ENCODE data around the gene ILKAP. TPM values are rescaled to one million over a fixed set of nuclear protein-coding genes. Genes with fewer than 3 reads are reported as not detected.

Gene ILKAP
- total and polyA plus RNA-seq, 2 of the 4 experiments (the other 2 are of a cell fraction), result 13.3 to 44.2 TPM

- H2AK5ac ChIP-seq (ENCODE audit: low read depth, low read length), result no peak overlapping the region
- DNase-seq, result peak; percentile 25
- intact Hi-C loops (cut with micrococcal nuclease), result no loop called here
- ChIA-PET CTCF (no interaction called here), POLR2A (ENCODE audit: unreplicated experiment) (no interaction called here)
- no peak overlapping the region for H2BK20ac ChIP-seq (ENCODE audit: low read depth, low read length)
- H3K23ac ChIP-seq (ENCODE audit: low read depth, low read length), result 0 out of 2 replicates have a peak overlapping the region, but pooled peaks have one; percentile 15
- peak; percentile 53 for ATAC-seq (ENCODE audit: low read depth)
- peaks cover 32% of the 10 kb centered on the region for H3K27me3 ChIP-seq (ENCODE audit: control insufficient read depth, insufficient read depth, low read length)
- TF ChIP-seq RAD21 (IDR thresholded peaks at IDR 0.05; ENCODE audit: low read length) (no peak), NFE2L2 (IDR thresholded peaks at IDR 0.05; ENCODE audit: low read depth, low read length) (no peak), MAFK (IDR thresholded peaks at IDR 0.05; ENCODE audit: low read depth, low read length) (no peak), CEBPB (IDR thresholded peaks at IDR 0.05; ENCODE audit: low read depth, low read length) (no peak), RFX5 (IDR thresholded peaks at IDR 0.05; ENCODE audit: low read depth, low read length) (no peak), USF2 (IDR thresholded peaks at IDR 0.05; ENCODE audit: low read depth, low read length) (no peak), MXI1 (IDR thresholded peaks at IDR 0.05; ENCODE audit: borderline replicate concordance, low read depth, low read length) (no peak), ELK1 (IDR thresholded peaks at IDR 0.05; ENCODE audit: borderline replicate concordance, low read depth, low read length) (no peak), RCOR1 (IDR thresholded peaks at IDR 0.05; ENCODE audit: insufficient replicate concordance, low read length) (no peak), MAZ (IDR thresholded peaks at IDR 0.05; ENCODE audit: borderline replicate concordance, low read depth, low read length) (no peak)
- H3K27ac ChIP-seq (ENCODE audit: insufficient read depth, low read length), result no peak overlapping the region
- H2BK5ac ChIP-seq (ENCODE audit: low read depth, low read length, poor library complexity, severe bottlenecking), result no peak overlapping the region
- no peak overlapping the region for H2BK15ac ChIP-seq (ENCODE audit: low read depth, low read length)
- 0 out of 2 replicates have a peak, but pooled peaks cover 2% of the 10 kb centered on the region for H3K4me1 ChIP-seq (ENCODE audit: control insufficient read depth, insufficient read depth, low read length)
- dilution Hi-C loops (cut with HindIII; ENCODE audit: low sequenced_read_pairs, unreplicated experiment), result no loop called here
- no peak overlapping the region for H3K9ac ChIP-seq (ENCODE audit: low read depth, low read length)
- no peak overlapping the region for H4K91ac ChIP-seq (ENCODE audit: insufficient read depth, low read depth, low read length)
- WGBS, 2 experiments (ENCODE audit: extremely low coverage in 2 of 2, insufficient read length in 1 of 2), result 36% methylated on average over 3 of the region's 4 CpGs; no CpG with 5 or more reads in 1 of the 2 experiments
- H3K9me1 ChIP-seq (ENCODE audit: insufficient read depth, low read length), result no peaks in the 10 kb centered on the region
- H4K20me1 ChIP-seq (ENCODE audit: insufficient read depth, low read length), result no peaks in the 10 kb centered on the region
- no peak overlapping the region for H2BK120ac ChIP-seq (ENCODE audit: low read depth, low read length)
- no peak overlapping the region for H2AFZ ChIP-seq (replicated peaks; ENCODE audit: low read length, poor library complexity)
- BruUV-seq (replicated peaks), result no TSS peak
- in situ Hi-C loops (cut with MboI; ENCODE audit: low sequenced_read_pairs), result no loop called here
- H3K4me3 ChIP-seq (ENCODE audit: insufficient read depth, low read depth, low read length), result no peak overlapping the region
- H3K14ac ChIP-seq (replicated peaks; ENCODE audit: low read depth, low read length), result no peak overlapping the region
- no peaks in the 10 kb centered on the region for H3K9me3 ChIP-seq (ENCODE audit: control insufficient read depth, insufficient read depth, low read length)
- H3K4ac ChIP-seq (ENCODE audit: low read depth, low read length), result no peak overlapping the region
- H4K5ac ChIP-seq (ENCODE audit: low read depth, low read length), result no peak overlapping the region
- H4K8ac ChIP-seq (ENCODE audit: low read depth in 2 of 2, low read length in 2 of 2), result no peak overlapping the region
- no peak overlapping the region for H2AK9ac ChIP-seq (replicated peaks; ENCODE audit: low read depth, low read length, poor library complexity)
- H3K18ac ChIP-seq (ENCODE audit: low read depth, low read length), result no peak overlapping the region
- no peak overlapping the region for H3K56ac ChIP-seq (ENCODE audit: extremely low read depth, insufficient read depth, low read length)
- H3K36me3 ChIP-seq (ENCODE audit: control insufficient read depth, insufficient read depth, low read length), result no peaks in the 10 kb centered on the region
- no peaks in the 10 kb centered on the region for H3K79me1 ChIP-seq (ENCODE audit: low read depth in 1 of 2, low read length in 2 of 2)
- no peak overlapping the region for H3K4me2 ChIP-seq (ENCODE audit: low read depth, low read length)
These were observed 25.2 kb upstream of the ILKAP start for GRCh38 chr2:238228700-238229099.
